CD4-positive, alpha-beta T cell treated with Interleukin-15 for 1 hour (primary cell): ENCODE data around the gene TIMM22.
"Not testable (repeated sequence)": the region's sequence is repeated elsewhere in the genome, so short reads cannot be mapped to it uniquely, and the experiment has no call there.

Experiments
- DNase-seq: peaks from one replicate; pipeline ENCODE4 v3.0.0-alpha.2; 2020

TIMM22 gene

GRCh38 chr17:1040216-1040600 is 43.3 kb downstream of the TIMM22 start:
- DNase-seq: no peak

GRCh38 chr17:1041746-1042145 is 44.8 kb downstream of the TIMM22 start:
- DNase-seq: no peak

GRCh38 chr17:1042486-1042885 is 45.6 kb downstream of the TIMM22 start:
- no peak for DNase-seq

- DNase-seq: no peak
These were observed 46.8 kb downstream of the TIMM22 start for GRCh38 chr17:1043601-1044251.

- DNase-seq: not testable (repeated sequence)
These were observed 47.6 kb downstream of the TIMM22 start for GRCh38 chr17:1044387-1045009.

GRCh38 chr17:1045456-1045855 is 48.5 kb downstream of the TIMM22 start:
- DNase-seq: no peak

- DNase-seq: no peak
These were observed 50.4 kb downstream of the TIMM22 start for GRCh38 chr17:1047177-1047878.

- no peak for DNase-seq
These were observed 51.0 kb downstream of the TIMM22 start for GRCh38 chr17:1047879-1048470.

GRCh38 chr17:1048516-1049115 is 51.7 kb downstream of the TIMM22 start:
- not testable (repeated sequence) for DNase-seq

- no peak for DNase-seq
These were observed 52.7 kb downstream of the TIMM22 start for GRCh38 chr17:1049446-1050225.

GRCh38 chr17:1050246-1050995 is 53.5 kb downstream of the TIMM22 start:
- no peak for DNase-seq

GRCh38 chr17:1050996-1051925 is 54.3 kb downstream of the TIMM22 start:
- no peak for DNase-seq
